HCT116 (cell line): ENCODE measurements around the gene RANGRF. TPM values are rescaled to one million over a fixed set of nuclear protein-coding genes. Genes with fewer than 3 reads are reported as not detected.

Source experiments
- ATAC-seq: fragments of 200-7000 bp; cut with Tn5 transposase; 2 replicates; pipeline ENCODE4 v1.9.1; 2020; ENCODE audit warnings: mild to moderate bottlenecking, moderate library complexity
- BruUV-seq: library from RNA; stranded (reverse); fragments of 400-500 nt; replicated peaks from 2 replicates; lab custom pipeline; 2021; lab: Mats Ljungman, UMichigan
- CTCF ChIA-PET: fragments of 300-600 bp; sonication (Branson Sonifier 250); formaldehyde crosslinking; loops from one replicate; lab custom pipeline; 2021; ENCODE audit warnings: antibody characterized with exemption; lab: Charles Lee
- POLR2A ChIA-PET: fragments of 300-600, 350-600 bp; sonication (Branson Sonifier 250); formaldehyde crosslinking; loops from one replicate; lab custom pipeline; 2021; ENCODE audit warnings: antibody characterized with exemption; lab: Charles Lee
- RAD21 ChIA-PET, 2 experiments: fragments of 300-600 bp; sonication (Branson Sonifier 250); formaldehyde crosslinking; loops; one replicate each; lab custom pipeline; 2023; ENCODE audit warnings: low total read pairs in 2 of 2; ENCODE audit not compliant: uncharacterized antibody in 2 of 2, unreplicated experiment in 2 of 2, low non-redundant PET in 1 of 2; lab: Charles Lee
- DNase-seq: peaks from one replicate; pipeline ENCODE4 v3.0.0-alpha.2; 2010; ENCODE audit warnings: low read depth, low spot score
- H2AFZ ChIP-seq: fragments of 200-600 bp; shearing (Covaris generic), sonication (generic); 2 replicates; pipeline ENCODE4 v1.6.1; 2017; ENCODE audit warnings: low read depth, mixed run types, mixed read lengths, antibody characterized with exemption, low read length; ENCODE audit not compliant: poor library complexity, severe bottlenecking
- H3K27ac ChIP-seq: 2 replicates; pipeline ENCODE4 v1.5.1; 2012; ENCODE audit warnings: low read depth, low read length
- H3K27me3 ChIP-seq: fragments of 200-600 bp; sonication (generic); 2 replicates; pipeline ENCODE4 v1.6.1; 2016; ENCODE audit warnings: mixed run types, low read length, mixed read lengths; ENCODE audit not compliant: insufficient read depth
- H3K36me3 ChIP-seq, 2 experiments: fragments of 200-500 bp in 1 of 2; fragments of 200-600 bp in 1 of 2; sonication (Bioruptor generic) in 1 of 2; sonication (generic) in 1 of 2; 2 replicates each; pipeline versions ENCODE4 v1.5.1 to v1.6.1; 2014 to 2016; ENCODE audit warnings: low read length in 2 of 2, inconsistent platforms in 1 of 2, mixed read lengths in 1 of 2, mixed run types in 1 of 2; ENCODE audit not compliant: insufficient read depth in 2 of 2, control insufficient read depth in 1 of 2
- H3K4me1 ChIP-seq, 2 experiments: fragments of 200-600 bp in 1 of 2; sonication (generic) in 1 of 2; 2 replicates each; pipeline versions ENCODE4 v1.5.1 to v1.6.1; 2012 to 2017; ENCODE audit warnings: low read length in 2 of 2, inconsistent platforms in 1 of 2, mild to moderate bottlenecking in 1 of 2, mixed read lengths in 1 of 2, mixed run types in 1 of 2, moderate library complexity in 1 of 2; ENCODE audit not compliant: insufficient read depth in 2 of 2, control insufficient read depth in 1 of 2
- H3K4me2 ChIP-seq: fragments of 200-600 bp; sonication (generic); 2 replicates; pipeline ENCODE4 v1.6.1; 2017; ENCODE audit warnings: mixed run types, low read length, mixed read lengths
- H3K4me3 ChIP-seq, 2 experiments: fragments of 200-600 bp in 1 of 2; sonication (generic) in 1 of 2; replicated peaks in 1 of 2; 2 replicates each; pipeline ENCODE4 v1.5.1; 2011 to 2016; ENCODE audit warnings: low read length in 2 of 2, control low read depth in 1 of 2, low read depth in 1 of 2, mild to moderate bottlenecking in 1 of 2, mixed read lengths in 1 of 2, mixed run types in 1 of 2
- H3K79me2 ChIP-seq: fragments of 200-600 bp; sonication (generic); 2 replicates; pipeline ENCODE4 v1.6.1; 2017; ENCODE audit warnings: mild to moderate bottlenecking, mixed run types, low read length, moderate library complexity, mixed read lengths; ENCODE audit not compliant: insufficient read depth
- H3K9ac ChIP-seq: fragments of 200-600 bp; sonication (generic); 2 replicates; pipeline ENCODE4 v1.6.1; 2016; ENCODE audit warnings: low read length, mixed read lengths
- H3K9me2 ChIP-seq: fragments of 200-600 bp; sonication (generic), shearing (Covaris generic); 2 replicates; pipeline ENCODE4 v1.6.1; 2017; ENCODE audit warnings: mixed run types, mild to moderate bottlenecking, moderate library complexity; ENCODE audit not compliant: insufficient read depth
- H3K9me3 ChIP-seq, 2 experiments: fragments of 200-500 bp in 1 of 2; fragments of 200-600 bp in 1 of 2; sonication (Bioruptor generic) in 1 of 2; sonication (generic) in 1 of 2; 2 replicates each; pipeline ENCODE4 v1.6.1; 2014 to 2017; ENCODE audit warnings: low read length in 2 of 2, mixed read lengths in 2 of 2, inconsistent platforms in 1 of 2, low read depth in 1 of 2, mild to moderate bottlenecking in 1 of 2, mixed run types in 1 of 2, moderate library complexity in 1 of 2; ENCODE audit not compliant: control insufficient read depth in 1 of 2, insufficient read depth in 1 of 2
- H4K20me1 ChIP-seq: fragments of 200-600 bp; sonication (generic), shearing (Covaris generic); 2 replicates; pipeline ENCODE4 v1.6.1; 2017; ENCODE audit warnings: mixed run types, mild to moderate bottlenecking, moderate library complexity; ENCODE audit not compliant: insufficient read depth
- CEBPB ChIP-seq: IDR thresholded peaks from 2 replicates; pipeline ENCODE4 v1.6.1; 2012; ENCODE audit warnings: low read depth
- POLR2AphosphoS5 ChIP-seq: IDR thresholded peaks from 2 replicates; pipeline ENCODE4 v1.6.1; 2011; ENCODE audit warnings: mild to moderate bottlenecking, low read depth, low read length, moderate library complexity
- REST ChIP-seq: IDR thresholded peaks from 2 replicates; pipeline ENCODE4 v1.6.1; 2012; ENCODE audit warnings: low read depth
- SRF ChIP-seq: IDR thresholded peaks from 2 replicates; pipeline ENCODE4 v1.6.1; 2012; ENCODE audit warnings: low read depth
- TCF7L2 ChIP-seq: IDR thresholded peaks from 2 replicates; pipeline ENCODE4 v1.7.0; 2011; ENCODE audit warnings: borderline replicate concordance, inconsistent platforms; ENCODE audit not compliant: insufficient read depth, insufficient read length; ENCODE audit errors: extremely low read depth
- ZFX ChIP-seq: fragments of 450-650 bp; IDR thresholded peaks from 2 replicates; pipeline ENCODE4 v1.6.1; 2017
- intact Hi-C: fragments of 100-400 bp; cut with micrococcal nuclease; formaldehyde crosslinking; loops from 2 replicates; pipeline ENCODE4 v1.10.0; 2022
- total RNA-seq: library from RNA; stranded (reverse); gene quantifications from one replicate; pipeline ENCODE4 v1.2.1, GENCODE V29; 2021; ENCODE audit not compliant: unreplicated experiment

RANGRF gene
- total RNA-seq, 1 experiment from 2014 or later: 33.2 TPM

- TF ChIP-seq TCF7L2: no peak
- no peak for TF ChIP-seq SRF
- TF ChIP-seq CEBPB: no peak
- TF ChIP-seq POLR2AphosphoS5: no peak
Measured at GRCh38 chr17:8268550-8269298, 19.7 kb upstream of the RANGRF start (continued).

GRCh38 chr17:8272421-8272820 is 16.0 kb upstream of the RANGRF start:
- no peaks in the 10 kb centered on the region for H3K9me3 ChIP-seq
- BruUV-seq: no TSS peak
- POLR2A ChIA-PET: no interaction called here
- CTCF ChIA-PET: no interaction called here
- no peaks in the 10 kb centered on the region for H3K27me3 ChIP-seq
- no peaks in the 10 kb centered on the region for H3K79me2 ChIP-seq
- H3K9ac ChIP-seq: no peak overlapping the region
- RAD21 ChIA-PET: no interaction called here
- peaks cover 7% of the 10 kb centered on the region in 2 experiments; a peak in 3 of 4 replicates for H3K36me3 ChIP-seq
- ATAC-seq: no peak
- no peak for TF ChIP-seq REST
- TF ChIP-seq ZFX: no peak
- no peak overlapping the region for H3K4me2 ChIP-seq
- H3K4me1 ChIP-seq: no peaks in the 10 kb centered on the region
- H3K9me2 ChIP-seq: no peaks in the 10 kb centered on the region
- H2AFZ ChIP-seq: no peak overlapping the region
- no peak overlapping the region for H3K4me3 ChIP-seq
- no peak overlapping the region for H3K27ac ChIP-seq
- H4K20me1 ChIP-seq: no peaks in the 10 kb centered on the region
- intact Hi-C loops: no loop called here
- DNase-seq: no peak
